Panc1 (cell line): Measurements from ENCODE around the gene STX18.

Source experiments
- POLR2AphosphoS5 ChIP-seq: IDR thresholded peaks from 2 replicates; pipeline ENCODE4 v1.6.1; 2012; ENCODE audit warnings: mild to moderate bottlenecking, low read depth, low read length, moderate library complexity
- SIN3A ChIP-seq: IDR thresholded peaks from 2 replicates; pipeline ENCODE4 v1.6.1; 2012; ENCODE audit warnings: low read depth, mild to moderate bottlenecking, low read length, moderate library complexity, borderline replicate concordance; ENCODE audit not compliant: insufficient read depth
- TCF7L2 ChIP-seq: IDR thresholded peaks from 2 replicates; pipeline ENCODE4 v1.6.1; 2011; ENCODE audit warnings: mild to moderate bottlenecking, low read depth, low read length, inconsistent platforms
- TF ChIP-seq, protein P1 (sequence below): fragments of 450-650 bp; IDR thresholded peaks from 2 replicates; pipeline ENCODE4 v1.5.1; 2017; ENCODE audit warnings: mild to moderate bottlenecking
- TF ChIP-seq, protein P2 (sequence below), 2 experiments: IDR thresholded peaks; 2 replicates each; pipeline ENCODE4 v1.6.1; 2011 to 2012; ENCODE audit warnings: low read depth in 2 of 2, control low read depth in 1 of 2, low read length in 1 of 2, mild to moderate bottlenecking in 1 of 2, moderate library complexity in 1 of 2; ENCODE audit not compliant: insufficient read depth in 1 of 2

GRCh38 chr4:4427121-4427870 lies 114.6 kb downstream of the STX18 start:
- TF ChIP-seq POLR2AphosphoS5, result no peak
- TF ChIP-seq, protein P1, sequence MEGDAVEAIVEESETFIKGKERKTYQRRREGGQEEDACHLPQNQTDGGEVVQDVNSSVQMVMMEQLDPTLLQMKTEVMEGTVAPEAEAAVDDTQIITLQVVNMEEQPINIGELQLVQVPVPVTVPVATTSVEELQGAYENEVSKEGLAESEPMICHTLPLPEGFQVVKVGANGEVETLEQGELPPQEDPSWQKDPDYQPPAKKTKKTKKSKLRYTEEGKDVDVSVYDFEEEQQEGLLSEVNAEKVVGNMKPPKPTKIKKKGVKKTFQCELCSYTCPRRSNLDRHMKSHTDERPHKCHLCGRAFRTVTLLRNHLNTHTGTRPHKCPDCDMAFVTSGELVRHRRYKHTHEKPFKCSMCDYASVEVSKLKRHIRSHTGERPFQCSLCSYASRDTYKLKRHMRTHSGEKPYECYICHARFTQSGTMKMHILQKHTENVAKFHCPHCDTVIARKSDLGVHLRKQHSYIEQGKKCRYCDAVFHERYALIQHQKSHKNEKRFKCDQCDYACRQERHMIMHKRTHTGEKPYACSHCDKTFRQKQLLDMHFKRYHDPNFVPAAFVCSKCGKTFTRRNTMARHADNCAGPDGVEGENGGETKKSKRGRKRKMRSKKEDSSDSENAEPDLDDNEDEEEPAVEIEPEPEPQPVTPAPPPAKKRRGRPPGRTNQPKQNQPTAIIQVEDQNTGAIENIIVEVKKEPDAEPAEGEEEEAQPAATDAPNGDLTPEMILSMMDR, result no peak
- TF ChIP-seq, protein P2, sequence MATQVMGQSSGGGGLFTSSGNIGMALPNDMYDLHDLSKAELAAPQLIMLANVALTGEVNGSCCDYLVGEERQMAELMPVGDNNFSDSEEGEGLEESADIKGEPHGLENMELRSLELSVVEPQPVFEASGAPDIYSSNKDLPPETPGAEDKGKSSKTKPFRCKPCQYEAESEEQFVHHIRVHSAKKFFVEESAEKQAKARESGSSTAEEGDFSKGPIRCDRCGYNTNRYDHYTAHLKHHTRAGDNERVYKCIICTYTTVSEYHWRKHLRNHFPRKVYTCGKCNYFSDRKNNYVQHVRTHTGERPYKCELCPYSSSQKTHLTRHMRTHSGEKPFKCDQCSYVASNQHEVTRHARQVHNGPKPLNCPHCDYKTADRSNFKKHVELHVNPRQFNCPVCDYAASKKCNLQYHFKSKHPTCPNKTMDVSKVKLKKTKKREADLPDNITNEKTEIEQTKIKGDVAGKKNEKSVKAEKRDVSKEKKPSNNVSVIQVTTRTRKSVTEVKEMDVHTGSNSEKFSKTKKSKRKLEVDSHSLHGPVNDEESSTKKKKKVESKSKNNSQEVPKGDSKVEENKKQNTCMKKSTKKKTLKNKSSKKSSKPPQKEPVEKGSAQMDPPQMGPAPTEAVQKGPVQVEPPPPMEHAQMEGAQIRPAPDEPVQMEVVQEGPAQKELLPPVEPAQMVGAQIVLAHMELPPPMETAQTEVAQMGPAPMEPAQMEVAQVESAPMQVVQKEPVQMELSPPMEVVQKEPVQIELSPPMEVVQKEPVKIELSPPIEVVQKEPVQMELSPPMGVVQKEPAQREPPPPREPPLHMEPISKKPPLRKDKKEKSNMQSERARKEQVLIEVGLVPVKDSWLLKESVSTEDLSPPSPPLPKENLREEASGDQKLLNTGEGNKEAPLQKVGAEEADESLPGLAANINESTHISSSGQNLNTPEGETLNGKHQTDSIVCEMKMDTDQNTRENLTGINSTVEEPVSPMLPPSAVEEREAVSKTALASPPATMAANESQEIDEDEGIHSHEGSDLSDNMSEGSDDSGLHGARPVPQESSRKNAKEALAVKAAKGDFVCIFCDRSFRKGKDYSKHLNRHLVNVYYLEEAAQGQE (IDR thresholded peaks at IDR 0.05; ENCODE audit: insufficient read depth in 1 of 2, low read depth in 2 of 2, low read length in 1 of 2), result no peak
- no peak for TF ChIP-seq SIN3A
- no peak for TF ChIP-seq TCF7L2
